Suprapubic skin (tissue), 3 donors: ENCODE measurements around the gene CSNK1G1.

ENCODE experiments used
- CTCF ChIP-seq, 2 donors: fragments of 200-600 bp in 1 of 2; fragments of 450-650 bp in 1 of 2; sonication (generic) in 1 of 2; IDR thresholded peaks; one replicate each; pipeline ENCODE4 v1.5.1; 2016 to 2019; ENCODE audit warnings: antibody characterized with exemption in 2 of 2, mild to moderate bottlenecking in 1 of 2, moderate library complexity in 1 of 2
- EP300 ChIP-seq: sonication (generic); formaldehyde crosslinking; IDR thresholded peaks from one replicate; pipeline ENCODE4 v1.6.1; 2017; ENCODE audit warnings: antibody characterized with exemption

- TF ChIP-seq CTCF (IDR thresholded peaks at IDR 0.05) (no peak), EP300 (no peak)
Observed at GRCh38 chr15:64166102-64166890, 189.7 kb downstream of the CSNK1G1 start.
